NCI-H146 (cell line): Measurements from ENCODE around the gene CBFA2T3.
"Not testable (repeated sequence)": the region's sequence is repeated elsewhere in the genome, so short reads cannot be mapped to it uniquely, and the experiment has no call there.

Experiments
- DNase-seq: peaks from one replicate; lab custom pipeline; 2025; lab: John Stamatoyannopoulos, UW

Gene CBFA2T3

DNA sequence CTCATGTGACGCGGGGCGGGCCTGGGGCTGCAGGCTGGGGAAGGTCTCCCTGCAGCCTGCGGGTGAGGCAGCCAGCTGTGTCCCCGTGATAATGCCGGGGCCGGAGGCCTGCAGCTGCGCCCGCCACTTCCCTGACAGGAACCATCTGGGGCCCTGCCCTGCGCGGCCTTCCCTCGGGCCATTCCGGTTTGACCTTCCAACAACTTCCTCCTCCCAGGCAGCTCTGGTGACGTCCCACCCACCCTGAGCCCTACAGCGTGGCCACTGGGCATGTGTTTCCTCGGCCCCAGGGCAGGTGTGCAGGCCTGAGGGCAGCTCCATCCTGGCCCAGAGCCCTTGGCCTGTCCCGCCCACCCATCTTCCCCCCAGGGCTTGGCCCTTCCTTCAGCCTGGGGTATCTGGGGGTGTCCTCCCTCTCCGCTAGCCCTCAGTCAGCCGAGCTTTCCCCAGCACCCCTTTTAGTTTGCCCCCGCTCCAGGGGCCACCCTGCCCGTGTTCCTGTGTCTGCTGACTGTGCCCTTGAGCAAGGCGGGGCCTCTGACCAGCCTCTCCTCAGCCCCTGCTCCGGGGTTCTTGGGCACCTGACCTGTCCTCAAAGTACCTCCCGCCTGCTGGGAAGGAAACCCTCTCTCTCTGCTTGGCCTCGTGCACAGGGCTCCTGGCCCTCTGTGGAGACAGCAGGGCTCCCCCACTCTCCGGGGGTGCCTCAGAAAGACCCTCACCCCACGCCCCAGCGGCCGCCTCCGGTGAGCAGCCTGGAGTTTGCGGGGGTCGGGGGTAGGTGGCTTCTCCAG, at the start of gene CBFA2T3:
Gene CBFA2T3, minus strand, starts transcription at position 190 of the 794 bp plus-strand sequence. CDS start 400 bp downstream, outside the sequence.
- DNase-seq, result peak; percentile 36

DNA sequence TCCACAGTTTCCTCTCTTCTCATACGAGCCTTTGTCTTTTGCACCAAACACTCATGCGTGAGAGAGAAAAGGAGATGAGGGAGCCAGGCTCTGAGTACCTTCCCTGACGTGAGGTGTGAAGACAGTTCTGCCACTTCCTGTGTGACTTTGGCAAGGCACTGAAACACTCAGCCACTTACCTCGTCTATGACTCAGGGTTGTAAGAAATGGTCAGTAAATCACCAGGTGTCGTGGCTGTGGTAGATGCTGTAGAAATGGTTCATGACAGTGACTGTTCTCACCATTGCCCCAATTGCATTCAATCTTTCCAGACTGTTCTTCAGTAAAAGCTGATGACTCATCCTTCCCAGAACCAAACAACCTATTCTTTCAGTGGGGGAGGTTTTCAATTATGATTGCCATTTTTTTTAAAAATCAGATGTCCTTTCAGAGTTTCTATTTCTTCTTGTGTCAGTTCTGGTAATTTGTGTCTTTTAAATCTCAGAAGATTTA, 49.2 kb upstream of the CBFA2T3 start:
- no peak for DNase-seq

DNA sequence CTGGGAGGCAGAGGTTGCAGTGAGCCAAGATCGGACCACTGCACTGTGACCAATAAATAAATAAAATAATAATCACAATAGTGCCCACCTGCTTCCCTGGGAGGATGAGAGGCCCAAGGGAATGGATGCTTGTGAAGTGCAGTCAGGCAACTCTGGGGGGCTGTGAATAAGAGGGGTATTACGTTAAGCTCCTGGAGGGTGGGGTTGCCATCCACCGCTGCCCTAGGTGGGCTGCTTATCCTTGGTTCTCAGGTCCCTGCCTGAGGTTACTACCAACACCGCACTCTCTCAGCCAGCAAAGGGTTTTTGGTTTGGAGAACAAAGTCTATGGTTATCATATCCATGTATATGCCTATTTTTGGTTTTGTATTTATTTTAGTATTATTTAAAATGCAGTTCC, 48.6 kb upstream of the CBFA2T3 start:
- no peak for DNase-seq

DNA sequence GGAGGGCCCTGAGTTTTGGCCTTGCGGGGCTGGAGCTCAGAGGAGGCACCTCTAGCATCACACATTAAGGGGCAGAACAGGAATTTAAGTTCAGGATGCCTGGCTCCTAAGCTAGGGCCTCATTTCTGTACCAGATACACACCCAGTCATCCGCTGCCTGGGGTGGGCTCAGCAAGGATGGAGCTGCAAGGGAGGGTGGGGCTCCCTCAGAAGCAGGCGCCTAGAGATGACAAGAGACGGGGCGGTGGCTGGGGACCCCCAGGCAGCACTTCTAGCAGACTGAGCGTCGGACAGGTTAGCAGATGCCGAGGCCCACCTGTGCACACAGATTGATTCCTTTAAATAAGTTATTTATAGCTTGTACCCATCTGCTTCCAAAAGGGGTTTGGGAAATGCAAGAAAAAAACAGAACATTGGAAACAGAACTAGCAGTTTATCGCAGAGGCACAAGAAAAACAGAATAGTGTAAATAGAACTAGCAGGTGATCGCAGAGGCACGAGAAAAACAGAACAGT, 47.6 kb upstream of the CBFA2T3 start:
- DNase-seq, result no peak

DNA sequence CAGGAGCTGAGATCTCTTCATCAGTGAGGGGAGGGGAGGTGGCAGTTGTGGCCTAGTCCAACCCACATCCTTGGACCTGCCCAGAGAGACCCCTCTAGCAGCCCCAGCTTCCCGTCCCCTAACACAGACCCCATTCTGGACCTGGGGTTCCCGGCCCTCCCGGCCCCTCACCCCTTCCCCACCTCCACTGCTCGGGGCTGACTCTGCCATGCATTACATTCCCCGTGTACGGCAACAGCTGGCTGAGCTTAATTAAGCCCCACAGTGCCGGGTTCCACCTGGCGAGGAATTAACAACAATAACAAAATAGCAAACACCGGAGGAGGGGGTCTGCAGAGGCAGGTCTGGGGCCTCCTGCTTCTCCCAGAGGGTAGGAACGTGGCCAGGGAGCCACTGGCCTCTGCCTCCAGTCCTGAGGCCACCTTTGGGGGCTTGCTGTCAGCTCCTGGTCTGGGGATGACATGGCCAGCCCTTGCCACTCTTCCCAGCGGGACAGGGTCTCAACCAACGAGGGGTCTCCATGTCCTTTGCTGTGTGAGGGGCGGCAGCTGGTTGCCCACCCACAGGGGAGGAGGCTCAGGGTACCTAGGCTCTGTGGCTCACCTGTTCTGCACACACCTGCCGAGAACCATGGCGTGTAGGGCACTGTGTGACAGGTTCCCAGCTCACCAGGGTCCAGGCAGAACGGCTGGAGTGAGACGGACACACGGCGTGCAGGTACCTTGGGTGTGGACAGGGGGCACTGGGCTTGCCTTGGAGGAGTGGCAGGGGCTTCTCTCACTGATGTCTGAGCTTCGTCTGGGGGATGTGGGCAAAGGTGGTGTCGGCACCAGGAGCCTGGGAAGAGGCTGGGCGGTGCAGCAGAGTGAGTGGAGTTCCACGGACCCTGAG, 46.9 kb upstream of the CBFA2T3 start:
- no peak for DNase-seq

DNA sequence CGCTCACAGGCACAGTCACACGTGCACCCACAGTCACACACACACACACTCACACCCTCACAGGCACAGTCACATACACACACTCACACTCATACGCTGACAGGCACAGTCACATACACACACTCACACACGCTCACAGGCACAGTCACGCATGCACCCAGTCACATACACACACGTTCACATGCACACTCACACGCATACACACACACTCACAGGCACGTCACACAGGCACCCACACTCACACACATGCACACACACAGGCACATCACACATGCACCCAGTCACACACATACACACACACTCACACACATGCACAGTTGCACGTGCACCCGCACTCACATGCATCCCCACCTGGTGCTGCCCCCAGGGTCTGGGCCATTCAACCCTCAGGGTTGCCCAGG, 46.1 kb upstream of the CBFA2T3 start:
- DNase-seq, result no peak

DNA sequence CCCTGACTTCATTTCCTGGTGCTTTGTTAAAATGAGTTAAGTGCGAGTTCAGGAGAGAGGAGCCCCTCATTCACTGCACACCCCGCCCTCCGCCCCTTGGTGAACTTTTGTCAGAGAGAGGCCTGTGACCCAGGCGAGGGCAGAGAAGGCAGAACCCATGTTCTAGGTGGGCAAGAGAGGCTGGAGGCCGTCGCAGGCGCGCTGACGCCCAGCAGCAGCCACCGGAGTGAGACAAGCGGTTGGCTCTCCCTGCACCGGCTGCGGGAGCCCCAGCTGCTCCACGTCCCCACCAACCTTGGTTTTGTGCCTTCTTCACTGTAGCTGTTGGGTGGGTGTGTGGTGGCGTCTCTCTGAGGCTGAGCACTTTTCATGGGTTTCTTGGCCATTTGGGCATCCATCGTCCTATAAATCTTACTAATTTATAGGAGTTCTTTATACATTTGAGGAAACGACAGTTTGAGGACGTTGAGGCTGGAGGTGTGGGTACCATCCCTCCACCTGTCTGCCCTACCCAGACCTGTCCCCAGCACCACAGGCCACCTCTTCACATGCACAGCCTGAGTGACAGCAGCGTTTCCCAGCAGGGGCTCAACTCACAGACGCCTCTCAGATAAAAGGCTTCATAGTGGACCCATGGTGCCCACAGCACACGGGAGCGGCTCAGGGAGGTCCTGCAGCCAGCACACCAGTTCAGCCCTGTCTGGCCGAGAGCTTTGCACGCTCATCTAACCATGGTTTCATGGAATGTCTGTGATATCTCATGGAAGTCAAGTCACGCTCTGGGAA, 45.2 kb upstream of the CBFA2T3 start:
- no peak for DNase-seq

DNA sequence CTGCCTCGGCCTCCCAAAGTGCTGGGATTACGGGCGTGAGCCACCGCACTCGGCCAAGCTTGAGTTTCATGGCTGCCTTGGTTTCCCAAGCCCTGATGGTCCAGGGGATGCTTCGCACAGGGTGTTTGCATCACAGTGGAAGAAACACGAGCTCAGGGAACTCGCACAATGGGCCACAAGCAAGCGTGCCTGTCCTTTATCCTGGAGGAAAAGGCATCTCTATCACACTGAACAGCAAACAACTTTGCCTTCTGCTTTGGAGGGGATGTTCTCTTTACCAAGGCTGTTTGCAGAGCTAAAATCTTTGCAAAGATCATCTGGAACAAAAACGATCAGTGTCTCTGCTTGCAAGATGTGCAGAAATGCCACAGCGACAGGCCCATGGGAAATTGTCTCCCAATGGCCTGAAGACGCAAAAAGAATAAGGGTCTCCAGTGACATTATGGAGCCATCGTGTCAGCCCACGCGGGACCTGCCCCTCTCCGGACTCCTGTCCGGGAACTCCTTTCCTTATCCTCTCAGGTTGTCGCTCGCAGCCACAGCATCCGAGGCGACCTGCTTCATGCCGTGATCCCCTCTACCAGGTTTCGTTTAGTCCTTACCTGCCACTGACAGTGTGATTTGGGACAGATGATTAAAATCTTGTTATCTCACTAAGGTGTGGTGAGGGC, 44.1 kb upstream of the CBFA2T3 start:
- DNase-seq, result no peak

DNA sequence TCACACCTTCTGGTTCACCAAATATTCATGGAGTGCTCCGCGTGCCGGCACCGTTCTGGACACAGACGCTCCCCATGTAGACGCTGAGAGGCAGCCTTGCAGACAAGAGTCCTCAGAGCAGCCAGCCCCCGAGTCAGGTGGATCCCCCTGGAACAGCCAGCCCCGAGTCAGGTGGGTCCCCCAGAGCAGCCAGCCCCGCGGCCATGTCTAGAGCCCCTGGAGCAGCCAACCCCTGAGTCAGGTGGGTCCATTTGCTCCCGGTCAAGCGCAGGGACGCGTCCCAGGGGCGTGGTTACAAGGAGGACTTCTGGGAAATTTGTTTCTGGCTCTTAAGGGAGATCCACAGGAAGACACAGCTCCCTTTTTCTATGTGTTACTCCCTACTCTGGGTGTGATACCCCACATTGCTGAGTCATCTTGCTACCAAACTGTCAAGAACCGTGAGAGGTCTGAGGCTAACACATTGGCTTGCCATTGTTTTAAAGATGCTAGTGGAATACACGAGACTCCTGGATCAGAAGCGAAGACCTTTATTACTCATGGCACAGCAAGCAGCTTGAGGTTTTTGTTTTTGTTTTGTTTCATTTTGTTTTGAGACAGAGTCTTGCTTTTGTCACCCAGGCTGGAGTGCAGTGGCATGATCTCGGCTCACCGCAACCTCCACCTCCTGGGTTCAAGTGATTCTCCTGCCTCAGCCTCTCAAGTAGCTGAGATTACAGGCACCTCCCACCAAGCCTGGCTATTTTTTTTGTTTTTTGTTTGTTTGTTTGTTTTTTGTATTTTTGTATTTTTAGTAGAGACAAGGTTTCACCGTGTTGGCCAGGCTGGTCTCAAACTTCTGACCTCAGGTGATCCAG, 43.3 kb upstream of the CBFA2T3 start:
- DNase-seq, result peak; percentile 17

DNA sequence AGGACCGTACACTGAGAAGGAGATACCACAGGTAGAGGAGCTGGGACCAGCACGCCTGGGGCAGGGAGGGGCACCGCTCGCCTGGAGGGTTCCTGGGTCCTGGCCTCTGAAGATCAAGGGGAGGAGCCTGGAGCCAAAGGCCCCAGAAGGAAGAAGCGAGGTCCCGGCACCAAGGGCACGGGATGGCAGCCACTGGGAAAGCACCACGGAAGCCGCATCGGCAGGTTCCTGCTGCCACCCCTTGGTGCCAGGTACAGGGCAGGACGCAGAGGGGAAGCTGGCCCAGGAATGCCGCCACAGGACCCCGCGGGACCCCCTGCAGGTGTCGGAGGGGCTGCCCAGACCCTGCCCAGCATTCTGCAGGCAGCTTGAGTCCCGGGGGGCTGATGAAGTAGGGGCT, 42.5 kb upstream of the CBFA2T3 start:
- no peak for DNase-seq

DNA sequence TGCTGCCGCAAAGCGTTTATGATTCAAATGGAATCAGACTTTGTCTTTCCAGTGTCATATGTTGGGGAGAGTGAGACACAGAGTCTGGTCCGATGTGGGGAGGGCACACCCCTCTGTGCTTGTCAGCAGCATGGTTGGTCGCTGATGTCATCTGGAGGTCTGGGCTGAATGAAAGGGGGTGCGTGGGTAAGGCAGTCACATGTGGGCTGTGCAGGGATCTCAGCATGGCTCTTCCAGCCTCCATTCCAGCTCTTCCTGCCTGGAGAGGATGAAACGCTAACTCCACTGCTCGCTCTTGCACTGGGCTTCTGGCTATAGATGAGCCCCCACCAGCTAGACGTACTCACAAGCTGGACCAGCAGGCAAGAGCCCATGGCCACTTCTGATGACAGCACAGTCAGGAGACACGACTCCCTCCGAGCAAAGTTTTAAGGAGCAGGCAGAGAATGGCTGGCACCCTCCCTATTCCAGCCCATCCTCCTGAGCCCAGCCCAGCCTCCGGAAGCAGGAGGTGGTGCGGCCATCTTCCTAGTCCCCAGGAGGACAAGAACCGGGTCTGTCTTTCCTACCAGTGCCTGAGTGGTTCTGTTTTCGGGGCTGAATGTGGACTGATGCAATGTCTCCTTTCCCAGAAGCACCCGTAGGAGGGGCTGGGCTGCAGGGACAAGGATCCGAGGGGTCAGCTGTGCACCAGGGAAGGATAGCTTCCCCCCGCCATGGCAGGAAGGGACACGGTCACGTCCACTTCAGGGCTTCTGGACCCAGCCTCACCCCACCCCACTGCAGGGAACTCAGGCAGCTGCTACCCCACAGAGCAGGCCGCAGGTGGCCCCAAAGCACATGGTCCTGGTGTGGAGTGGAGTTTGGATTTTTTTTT, 41.5 kb upstream of the CBFA2T3 start:
- DNase-seq, result peak; percentile 54

DNA sequence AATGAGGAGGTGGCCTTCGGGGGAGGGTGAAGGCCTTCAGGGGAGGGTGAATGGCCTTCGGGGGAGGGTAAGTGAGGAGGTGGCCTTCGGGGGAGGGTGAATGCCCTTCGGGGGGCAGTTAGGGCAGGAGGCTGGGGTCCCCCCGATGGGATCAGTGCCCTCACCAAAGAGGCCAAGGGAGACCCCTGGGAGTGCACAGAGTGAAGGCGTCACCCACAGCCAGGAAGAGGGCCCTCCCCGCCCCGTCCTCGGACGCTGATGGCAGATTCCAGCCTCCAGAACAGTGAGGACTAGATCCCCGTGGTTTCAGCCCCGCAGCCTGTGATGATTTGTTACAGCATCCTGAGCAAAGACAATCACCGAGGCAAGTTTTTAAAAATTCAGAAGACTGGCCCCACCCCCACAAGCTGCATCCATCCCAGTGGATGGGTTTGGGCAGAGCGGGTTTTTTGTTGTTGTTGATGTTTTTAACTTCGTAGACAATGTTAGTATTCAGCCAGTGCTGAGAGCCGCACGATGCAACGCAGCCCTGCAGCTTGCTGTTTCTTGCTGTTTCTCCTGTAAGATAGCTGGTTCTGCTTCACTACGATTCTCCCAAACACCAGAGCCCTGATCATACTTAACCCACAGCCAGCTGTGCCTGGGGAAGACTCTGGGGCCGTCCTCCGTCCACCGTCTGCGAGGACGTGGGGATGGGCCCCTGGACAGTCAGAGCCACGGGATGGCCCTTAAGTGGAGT, 40.7 kb upstream of the CBFA2T3 start:
- DNase-seq, result no peak

DNA sequence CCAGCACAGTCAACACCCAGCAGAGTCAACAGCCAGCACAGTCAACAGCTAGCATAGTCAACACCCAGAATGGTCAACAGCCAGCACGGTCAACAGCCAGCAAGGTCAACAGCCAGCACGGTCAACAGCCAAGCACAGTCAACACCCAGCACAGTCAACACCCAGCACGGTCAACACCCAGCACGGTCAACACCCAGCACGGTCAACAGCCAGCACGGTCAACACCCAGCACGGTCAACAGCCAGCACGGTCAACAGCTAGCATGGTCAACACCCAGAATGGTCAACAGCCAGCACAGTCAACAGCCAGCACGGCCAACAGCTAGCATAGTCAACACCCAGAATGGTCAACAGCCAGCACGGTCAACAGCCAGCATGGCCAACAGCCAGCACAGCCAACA, 39.6 kb upstream of the CBFA2T3 start:
- not testable (repeated sequence) for DNase-seq

DNA sequence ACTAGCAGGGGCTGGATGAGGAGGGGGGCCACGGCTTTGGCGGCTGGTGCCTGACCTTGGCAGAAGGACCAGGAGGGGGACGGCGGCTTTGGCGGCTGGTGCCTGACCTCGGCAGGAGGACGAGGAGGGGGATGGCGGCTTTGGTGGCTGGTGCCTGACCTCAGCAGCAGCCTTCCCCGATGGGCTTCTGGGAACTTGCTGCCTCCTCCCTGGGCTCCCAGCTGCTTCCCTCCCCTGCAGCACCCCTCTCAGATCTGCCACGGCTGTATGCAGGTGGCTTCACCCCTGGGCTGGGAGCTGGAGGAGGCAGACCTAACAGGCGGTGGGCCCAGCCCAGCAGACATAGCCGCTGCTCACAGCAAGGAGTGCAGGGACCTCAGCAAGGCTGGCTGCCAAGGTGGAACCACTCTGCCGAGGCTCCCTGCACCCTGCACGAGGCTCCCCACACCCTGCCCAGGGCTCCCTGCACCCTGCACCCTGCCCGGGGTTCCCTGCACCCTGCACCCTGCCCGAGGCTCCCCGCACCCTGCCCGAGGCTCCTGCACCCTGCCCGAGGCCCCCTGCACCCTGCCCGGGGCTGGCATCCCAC, 38.4 kb upstream of the CBFA2T3 start:
- no peak for DNase-seq

DNA sequence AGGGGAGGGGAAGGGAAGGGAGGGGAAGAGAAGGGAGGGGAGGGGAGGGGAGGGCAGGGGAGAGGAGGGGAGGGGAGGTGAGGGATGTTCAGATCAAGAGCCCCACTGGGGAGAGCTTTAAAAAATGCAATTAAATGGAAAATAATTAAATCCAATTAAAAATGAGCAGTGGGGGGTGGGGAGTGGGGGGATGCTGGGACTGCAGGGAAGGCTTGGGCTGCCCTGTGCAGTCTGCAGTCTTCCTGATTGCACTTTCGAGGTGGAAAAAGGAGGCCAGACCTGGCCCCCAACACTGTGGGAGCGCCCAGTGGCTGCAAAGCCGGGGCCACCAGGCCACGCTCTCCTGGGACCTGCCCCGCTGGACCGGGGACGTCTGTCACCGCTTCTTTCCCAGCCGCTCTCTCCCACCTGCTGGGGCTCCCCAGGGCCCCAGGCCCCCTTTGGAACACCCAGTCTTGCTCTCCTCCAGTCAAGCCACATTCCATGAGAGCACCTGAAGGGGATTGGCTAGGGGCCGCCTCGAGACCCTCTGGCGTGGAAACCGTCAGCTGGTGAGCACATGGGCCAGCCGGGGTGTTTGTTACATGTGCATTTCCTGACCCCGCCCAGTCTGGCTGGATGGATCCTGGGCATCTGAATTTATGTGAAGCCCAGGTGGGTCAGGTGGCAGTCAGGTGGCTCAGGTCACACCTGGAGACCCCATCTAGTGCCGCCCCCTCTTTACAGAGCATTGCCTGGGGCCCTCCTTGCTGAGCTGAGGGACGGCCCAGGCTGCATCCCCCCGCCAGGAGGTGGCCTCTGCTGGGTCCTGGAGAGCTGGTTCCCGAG, 37.6 kb upstream of the CBFA2T3 start:
- no peak for DNase-seq

DNA sequence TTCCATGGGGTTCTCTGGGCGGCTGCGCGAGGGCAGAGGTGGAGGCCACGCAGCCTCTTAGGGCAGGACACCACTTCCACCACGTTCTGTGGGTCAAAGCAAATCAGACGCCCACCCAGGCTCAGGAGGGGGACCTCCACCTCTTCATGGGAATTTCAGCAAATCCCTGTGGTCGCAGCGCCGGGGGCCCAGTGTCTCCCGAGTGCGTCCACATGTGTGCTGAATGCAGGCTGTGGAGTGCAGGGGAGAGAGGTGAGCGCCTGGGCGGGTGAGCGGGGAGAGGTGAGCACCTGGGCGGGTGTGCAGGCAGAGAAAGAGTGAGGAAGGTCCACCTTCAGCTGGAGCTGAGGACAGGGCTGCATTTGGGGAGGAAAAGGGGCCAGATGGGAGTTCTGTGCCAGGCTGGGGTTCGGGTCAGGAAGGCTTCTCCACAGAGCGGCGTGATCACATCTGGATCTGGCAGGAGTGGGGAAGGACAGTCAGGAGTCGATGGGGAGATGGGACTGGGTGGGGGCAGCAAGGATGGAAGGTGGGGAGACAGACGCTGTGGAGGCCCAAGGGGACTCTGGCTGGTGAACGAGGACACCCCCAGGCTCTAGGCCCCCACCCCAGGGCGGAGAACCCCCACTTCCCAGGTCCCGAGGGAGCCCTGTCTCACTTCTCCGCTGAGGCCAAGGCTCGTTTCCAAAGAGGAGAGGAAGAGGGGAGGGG, 36.8 kb upstream of the CBFA2T3 start:
- no peak for DNase-seq

DNA sequence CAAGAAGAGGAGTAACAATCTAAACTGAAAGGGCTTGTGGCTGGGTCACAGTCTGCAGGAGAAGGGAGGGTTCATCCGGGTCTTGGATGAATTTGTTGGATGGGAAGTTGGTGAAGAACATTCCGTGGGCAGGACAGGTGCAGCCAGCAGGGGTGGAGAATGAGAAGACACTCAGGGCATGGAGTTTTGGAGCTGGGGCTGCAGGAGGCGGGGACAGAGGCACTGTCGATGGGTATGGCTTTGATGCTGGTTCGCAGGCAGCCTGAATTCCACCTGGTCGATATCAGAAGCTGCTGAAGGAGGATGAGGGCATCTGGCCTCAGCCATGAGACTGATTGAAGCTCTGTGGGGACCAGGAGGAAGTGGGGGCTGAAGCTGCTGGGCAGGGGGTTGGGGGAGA, 36.1 kb upstream of the CBFA2T3 start:
- no peak for DNase-seq
